SW480 (cell line): ENCODE measurements around the gene C2CD3.
"Not testable (repeated sequence)": the region's sequence is repeated elsewhere in the genome, so short reads cannot be mapped to it uniquely, and the experiment has no call there.

Experiments
- DNase-seq: peaks from one replicate; pipeline ENCODE4 v3.0.0-alpha.2; 2016; ENCODE audit warnings: low spot score

The C2CD3 gene

DNA sequence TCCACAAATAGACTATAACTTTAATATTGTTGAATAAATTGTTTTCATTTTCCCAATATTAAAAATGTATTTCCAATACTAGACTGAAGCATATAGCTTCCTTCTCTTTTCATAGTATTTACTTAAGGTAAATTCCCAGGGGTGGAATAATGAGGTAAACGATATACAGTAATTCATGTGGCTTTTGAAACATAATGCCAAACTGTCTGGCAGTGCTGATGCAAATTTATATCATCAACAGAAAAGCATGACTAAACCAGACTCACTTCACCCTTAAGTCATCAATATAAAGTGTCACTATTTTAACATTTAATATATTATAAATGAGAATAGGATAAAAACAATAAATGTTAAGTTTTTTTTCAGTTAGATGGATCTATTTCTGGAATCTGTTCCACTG lies 13.6 kb downstream of the C2CD3 start:
- DNase-seq = peak; percentile 47

DNA sequence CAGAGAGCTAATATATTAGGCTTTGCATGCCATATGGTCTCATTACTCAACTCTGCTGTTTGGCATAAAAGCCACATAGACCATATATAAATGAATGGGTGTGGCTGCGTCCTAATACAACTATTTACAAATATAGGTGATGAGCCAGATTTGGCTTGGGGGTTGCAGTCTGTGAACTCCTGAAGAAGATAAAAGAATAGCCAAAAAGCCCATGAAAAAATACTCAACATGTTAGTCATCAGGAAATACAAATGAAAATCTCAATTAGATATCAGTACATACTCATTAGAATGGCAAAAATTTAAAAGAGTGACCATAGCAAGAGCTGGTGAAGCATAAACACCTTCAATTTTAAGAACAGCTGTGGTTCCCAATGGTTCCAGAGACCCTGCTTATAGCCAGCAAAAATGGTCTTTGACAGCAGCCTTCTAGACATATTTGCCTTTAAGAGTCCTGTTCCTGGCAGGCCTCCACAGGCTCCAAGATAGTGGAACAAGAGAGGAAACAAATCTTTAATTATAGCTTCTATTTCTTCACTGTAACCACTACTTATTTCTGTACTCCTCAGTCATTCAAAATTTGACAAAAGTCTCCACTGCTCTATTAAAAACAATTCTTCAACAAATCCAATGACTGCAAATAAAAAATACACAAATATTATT lies 16.1 kb downstream of the C2CD3 start:
- peak; percentile 58 for DNase-seq

DNA sequence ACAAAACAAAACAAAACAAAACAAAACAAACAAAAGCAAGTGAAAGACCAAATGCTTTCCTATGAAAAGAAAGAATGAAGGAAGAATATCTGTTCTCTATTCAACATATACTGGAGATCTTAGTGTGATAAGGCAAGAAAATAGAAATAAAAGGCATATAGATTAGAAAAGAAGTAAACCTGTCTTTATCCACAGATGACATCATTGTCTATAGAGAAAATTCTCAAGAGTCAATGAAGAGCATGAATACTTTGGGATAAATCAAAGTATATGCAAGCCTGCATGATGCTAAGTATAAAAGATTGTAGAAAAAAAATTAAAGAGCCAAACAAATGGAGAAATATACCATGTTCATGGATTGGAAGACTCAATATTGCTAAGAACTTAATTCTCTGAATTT lies 17.6 kb downstream of the C2CD3 start:
- DNase-seq = no peak

DNA sequence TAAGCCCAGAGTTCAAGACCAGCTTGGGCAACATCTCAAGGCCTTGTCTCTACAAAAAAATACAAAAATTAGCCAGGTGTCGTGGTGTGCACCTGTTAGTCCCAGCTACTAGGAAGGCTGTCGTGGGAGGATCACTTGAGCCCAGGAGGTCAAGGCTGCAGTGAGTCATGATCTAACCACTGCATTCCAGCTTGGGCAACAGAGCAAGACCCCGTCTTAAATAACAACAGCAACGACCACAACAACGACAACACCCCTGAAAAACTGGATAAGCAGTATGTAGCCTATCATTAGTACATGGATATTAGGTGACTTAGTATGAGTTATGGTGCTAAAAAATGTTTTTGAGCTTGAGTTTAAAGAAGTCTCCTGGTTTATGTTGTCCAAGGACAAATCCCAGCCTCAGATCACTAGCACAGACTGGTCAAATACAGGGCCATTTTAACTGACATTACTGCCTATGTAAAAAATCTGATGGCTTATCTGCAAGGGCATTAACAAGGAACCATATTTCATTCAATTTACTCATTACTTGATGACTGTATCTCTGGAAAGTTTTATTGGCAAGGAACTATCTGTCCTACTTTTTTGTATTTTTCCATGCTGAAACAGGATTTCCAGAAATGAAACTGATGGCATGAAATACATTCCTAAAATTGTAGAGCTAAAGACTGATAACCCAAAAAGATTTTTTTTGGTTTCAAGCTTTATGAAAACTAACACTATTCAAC lies 23.4 kb downstream of the C2CD3 start:
- DNase-seq = peak; percentile 21

DNA sequence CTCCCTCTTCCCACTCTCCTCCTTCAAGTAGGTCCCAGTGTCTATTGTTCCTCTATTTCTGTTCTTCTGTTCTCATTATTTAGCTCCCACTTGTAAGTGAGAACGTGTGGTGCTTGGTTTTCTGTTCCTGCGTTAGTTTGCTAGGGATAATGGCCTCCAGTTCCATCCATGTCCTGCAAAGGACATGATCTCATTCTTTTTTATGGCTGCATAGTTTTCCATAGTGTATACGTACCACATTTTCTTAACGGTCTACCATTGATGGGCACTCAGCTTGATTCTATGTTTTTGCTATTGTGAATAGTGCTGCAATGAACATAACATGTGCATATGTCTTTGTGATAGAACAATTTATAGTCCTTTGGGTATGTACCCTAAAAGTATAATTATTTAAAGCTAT lies 26.2 kb downstream of the C2CD3 start:
- no peak for DNase-seq

DNA sequence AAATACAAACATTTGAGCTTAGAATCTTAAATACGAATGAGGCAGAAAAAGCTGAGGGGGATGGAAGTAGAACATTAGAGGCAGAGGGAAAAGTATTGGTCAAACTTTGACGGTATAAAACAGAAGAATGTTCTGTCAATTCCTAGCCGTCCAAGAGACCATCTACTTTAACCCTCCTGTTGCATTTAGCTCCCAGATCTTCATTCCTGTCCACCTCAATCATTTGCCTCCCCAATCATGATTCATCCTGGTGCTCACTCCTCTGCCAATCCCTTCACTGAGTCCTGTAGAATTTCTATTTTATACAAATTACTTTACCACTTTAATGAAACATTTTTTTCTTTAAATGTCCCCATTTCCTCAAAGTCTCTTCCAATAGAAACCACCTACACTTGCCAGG lies 28.2 kb downstream of the C2CD3 start:
- no peak for DNase-seq

DNA sequence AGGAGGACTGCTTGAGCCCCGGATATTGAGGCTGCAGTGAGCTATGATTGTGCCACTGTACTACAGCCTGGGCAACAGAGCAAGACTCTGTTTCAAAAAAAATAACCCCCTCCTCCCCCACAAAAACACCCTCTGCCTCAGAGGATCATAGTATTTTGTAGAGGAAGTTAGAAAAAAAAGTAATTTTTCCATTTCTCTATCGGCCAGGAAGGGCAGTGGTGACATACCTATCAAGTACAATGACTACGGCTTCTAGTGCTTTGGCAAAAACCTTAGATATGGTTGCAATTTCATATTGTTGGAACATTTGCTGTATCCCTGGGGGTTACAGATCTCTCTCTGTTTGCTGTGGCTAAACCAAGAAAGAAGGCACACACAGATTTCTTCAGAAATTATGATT lies 28.9 kb downstream of the C2CD3 start:
- no peak for DNase-seq

DNA sequence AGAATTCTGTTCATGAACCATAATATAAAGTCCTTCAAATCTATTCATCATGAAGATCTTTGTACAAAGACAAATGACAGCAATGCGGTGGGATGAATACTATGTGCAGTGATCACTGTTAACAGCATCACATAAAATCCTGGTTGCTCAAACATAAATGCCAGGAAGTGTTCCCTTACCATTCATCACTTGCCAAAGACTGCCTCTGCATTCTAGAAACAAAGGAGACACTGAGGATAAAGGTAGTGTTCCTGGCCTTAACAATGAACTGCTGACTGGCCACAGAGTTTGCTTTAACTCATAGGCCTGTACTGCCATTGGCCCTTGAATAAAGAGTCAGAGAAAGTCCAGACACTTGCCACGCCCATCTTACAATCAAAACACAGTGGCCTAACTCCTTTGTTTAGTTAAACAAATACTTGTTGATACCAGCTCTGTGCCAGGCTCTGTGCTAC lies 29.5 kb downstream of the C2CD3 start:
- DNase-seq = peak; percentile 29

DNA sequence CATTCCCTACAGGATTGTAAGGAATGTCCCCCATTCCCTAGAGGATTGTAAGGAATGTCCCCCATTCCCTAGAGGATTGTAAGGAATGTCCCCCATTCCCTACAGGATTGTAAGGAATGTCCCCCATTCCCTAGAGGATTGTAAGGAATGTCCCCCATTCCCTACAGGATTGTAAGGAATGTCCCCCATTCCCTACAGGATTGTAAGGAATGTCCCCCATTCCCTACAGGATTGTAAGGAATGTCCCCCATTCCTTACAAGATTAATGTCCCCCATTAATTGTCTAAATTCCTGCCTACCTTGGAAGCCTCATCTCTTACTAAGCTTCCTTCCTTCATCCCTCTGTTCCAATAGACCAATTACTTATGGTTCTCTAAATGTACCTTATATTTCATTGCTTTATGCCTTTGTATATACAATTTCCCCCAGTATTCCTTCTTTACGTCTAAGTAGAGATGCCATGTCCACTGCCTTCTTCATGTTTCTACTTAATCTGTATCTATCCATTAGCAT lies 30.8 kb downstream of the C2CD3 start:
- not testable (repeated sequence) for DNase-seq

DNA sequence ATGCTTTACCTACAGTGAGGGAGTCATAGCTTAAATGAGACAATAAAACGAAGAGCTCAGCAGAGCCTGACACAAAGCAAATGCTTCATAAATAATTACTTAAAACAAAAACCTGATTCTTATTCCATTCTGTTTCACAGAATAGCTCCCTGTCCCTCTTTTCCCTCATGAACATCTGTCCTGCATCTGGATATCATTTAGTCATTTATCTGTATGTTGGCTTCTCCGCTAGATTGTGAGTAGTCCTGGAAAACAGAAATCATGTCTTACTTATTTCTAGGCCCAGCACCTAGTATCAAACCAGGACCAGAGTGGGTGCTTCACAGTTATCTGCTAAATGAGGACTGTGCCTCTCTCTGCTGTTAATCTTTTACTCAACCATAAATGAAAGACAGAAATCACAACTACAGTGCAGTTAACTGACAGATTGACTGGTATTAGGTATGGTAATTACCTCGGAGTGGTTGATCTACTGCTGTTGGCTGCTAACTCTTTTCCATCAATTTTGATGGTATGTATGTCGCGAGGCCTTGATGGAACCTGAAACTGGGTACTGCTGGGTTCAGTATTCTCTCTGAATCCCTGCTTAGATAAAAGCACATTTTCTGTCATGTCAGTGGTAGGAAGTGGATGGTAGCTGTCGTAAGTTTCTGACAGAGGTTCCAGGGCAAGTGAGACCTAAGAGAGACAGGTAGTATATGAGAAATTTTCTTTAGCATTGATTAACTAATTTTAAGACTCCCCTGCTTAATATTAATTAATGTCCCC lies 31.5 kb downstream of the C2CD3 start:
- no peak for DNase-seq

DNA sequence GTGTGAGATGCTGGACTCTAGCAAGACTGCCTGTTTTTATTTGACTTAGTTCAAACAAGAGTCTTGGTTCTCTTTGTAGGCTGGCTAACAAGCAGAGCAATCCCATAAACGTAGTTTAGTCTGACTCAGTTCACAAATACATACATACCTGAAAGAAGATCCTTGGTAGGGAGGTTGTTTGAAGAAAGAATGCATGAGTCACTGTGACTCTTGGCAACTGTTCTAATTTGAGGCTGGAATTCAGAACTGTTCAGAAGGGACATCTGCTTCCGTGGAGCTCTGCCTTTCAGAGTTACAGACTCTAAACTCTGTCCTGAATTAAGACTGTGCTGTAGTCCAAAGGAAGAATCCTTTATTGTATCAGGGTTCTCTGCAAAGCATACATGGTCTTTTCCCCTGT lies 32.2 kb downstream of the C2CD3 start:
- DNase-seq = peak; percentile 89

DNA sequence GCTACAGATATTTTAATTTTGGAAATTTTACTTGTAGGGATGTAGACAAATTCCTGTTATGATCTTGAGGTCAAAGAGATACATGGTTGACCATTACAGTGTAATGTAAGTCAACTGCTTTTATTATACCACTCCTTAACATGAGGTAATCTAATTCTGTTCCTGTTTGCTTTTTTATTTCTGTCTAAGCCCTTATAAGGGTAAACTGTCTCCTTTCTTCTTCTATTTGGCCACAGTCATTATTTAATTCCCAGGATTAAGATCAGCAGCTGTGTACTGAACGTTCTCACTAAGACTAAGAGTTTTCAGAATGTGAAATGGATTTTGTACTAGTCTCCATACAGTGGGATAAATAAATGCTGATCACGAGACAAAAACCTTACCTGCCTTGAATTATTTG lies 32.8 kb downstream of the C2CD3 start:
- no peak for DNase-seq

DNA sequence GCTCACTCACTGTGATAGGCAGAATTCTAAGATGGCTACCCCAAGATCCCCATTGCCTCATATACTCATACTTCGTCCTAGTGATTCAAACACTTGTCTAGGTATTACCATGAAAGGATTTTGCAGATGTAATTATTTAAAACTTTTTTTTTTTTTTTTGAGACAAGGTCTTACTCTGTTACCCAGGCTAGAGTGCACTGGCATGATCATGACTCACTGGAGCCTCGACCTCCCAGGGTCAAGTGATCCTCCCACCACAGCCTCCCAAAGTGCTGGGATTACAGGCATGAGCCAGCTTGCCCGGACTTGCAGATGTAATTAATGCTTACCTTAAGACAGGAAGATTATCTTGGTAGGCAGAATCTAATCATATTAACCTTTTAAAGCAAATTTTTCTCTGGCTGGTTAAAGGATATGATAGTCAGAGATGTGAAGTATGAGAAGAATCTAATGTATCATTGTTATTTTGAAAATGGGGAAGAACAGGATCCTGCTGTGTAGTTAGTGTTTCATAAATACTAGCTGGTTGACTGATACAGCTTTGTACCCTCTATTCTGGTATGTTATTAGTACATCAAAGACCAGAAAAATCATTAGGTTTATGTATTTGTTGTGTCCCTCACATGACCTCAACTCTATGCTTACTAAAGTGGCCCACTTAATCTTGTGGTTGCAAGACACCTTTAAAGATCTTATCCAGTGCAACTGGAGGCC lies 35.5 kb downstream of the C2CD3 start:
- DNase-seq = no peak

DNA sequence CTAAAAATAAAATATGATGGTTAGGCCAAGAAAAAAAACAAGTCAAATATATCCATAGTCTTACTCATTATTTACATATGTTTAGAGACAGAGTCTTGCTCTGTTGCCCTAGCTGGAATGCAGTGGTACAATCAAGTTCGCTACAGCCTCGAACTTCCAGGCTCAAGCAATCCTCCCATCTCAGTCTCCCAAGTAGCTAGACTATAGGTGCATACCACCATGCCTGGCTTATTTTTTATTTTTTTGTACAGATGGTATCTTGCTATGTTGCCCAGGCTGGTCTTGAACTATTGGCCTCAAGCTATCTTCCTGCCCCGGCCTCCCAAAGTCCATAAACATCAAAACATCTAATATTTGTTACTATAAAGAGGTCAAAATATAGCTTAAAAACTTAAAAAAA lies 36.1 kb downstream of the C2CD3 start:
- DNase-seq = no peak

DNA sequence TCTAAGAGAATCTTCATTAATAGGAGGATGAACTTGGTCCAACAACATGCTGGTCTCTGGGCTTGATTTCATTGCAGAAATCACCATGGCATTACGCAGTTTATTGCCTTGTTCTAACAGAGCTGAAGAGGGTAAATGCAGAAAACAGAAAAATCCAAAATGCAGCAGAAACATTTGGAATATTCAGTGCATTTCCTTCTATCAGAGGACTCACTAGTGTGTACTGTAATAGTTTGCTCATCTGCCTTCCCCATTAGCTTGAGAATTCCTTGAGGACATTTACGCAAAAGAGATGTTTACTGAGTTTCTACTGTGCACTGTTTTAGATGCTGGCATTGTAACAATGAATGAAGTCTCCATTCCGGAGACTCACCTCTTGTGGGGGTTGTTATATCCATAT lies 37.4 kb downstream of the C2CD3 start:
- DNase-seq = no peak

DNA sequence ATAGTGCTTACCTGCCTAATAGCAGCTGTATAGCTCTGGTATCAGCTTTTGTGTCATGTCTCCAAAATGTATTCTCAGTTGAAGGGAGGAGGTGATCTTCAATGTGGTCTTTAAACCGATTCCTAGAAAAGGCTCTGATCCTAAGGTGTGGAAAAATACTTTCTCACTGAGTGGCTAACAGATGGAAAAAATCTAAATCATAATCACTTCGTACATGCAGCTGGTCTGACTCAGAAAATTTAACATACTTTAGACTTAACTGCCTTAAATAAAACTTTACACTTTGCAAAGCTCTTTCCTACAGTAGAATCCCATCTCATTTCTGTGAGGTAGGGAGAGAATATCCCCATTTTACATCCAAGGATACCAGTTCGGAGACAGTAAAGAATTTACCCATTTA lies 38.0 kb downstream of the C2CD3 start:
- DNase-seq = no peak

DNA sequence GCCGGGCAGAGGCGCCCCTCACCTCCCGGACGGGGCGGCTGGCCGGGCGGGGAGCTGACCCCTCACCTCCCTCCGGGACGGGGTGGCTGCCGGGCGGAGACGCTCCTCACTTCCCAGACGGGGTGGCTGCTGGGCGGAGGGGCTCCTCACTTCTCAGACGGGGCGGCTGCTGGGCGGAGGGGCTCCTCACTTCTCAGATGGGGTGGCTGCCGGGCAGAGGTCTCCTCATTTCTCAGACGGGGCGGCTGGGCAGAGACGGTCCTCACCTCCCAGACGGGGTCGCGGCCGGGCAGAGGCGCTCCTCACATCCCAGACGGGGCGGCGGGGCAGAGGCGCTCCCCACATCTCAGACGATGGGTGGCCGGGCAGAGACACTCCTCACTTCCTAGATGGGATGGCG lies 41.7 kb downstream of the C2CD3 start:
- DNase-seq = not testable (repeated sequence)

DNA sequence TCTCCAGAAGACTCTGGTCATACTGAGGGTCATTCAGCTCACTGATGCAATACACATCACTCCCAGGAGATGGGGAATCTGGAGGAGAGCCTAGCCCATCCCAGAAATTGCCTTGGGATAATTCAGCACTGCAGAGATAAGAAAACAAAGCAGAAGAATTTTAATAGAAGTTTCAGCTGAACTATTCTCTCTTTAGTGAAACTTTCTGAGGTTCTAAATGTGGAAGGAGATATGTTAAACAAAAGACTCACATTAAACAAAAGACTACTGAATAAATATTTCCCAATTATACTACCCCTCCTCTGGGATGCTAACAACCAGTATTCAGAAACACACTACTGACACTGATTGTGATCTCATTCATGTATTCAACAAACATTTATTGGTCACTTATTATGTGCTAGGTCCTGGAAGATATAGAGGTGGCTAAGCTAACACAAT lies 47.8 kb downstream of the C2CD3 start:
- DNase-seq = no peak

DNA sequence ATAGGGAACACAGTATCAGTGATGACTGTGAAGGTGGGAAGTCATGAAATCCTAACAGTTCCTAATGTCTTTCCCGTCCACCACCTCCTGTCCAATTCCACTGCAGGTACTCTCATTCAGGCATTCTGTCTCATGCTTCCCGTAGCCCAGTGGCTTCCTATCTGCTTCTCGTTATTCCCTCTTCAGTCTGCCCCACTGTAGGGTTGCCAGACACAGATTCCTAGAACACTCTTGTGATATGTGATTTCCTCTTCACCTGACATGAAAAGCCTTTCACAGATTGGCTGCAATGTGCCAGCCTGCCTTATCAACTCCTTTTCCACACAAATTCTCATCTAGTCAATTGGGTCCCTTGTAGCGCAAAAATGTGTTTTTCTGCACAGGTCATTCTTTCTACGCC lies 49.0 kb downstream of the C2CD3 start:
- DNase-seq = no peak

DNA sequence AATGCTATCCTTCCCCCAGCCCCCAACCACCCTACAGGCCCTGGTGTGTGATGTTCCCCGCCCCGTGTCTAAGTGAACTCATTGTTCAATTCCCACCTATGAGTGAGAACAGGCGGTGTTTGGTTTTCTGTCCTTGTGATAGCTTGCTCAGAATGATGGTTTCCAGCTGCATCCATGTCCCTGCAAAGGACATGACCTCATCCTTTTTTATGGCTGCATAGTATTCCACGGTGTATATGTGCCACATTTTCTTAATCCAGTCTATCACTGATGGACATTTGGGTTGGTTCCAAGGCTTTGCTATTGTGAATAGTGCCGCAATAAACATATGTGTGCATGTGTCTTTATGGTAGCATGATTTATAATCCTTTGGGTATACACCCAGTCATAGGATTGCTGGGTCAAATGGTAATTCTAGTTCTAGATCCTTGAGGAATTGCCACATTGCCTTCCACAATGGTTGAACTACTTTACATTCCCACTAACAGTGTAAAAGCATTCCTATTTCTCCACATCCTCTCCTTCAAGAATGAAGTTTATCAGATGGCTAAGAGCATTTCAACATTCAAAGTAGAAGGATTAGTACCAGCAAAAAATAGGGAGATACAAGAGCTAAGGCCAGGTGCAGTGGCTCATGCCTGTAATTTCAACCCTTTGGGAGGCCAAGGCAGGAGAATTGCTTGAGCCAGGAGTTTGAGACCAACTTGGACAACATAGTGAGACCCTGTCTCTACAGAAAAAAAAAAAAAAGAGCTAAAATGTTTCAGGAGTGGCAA lies 50.4 kb downstream of the C2CD3 start:
- DNase-seq = not testable (repeated sequence)

DNA sequence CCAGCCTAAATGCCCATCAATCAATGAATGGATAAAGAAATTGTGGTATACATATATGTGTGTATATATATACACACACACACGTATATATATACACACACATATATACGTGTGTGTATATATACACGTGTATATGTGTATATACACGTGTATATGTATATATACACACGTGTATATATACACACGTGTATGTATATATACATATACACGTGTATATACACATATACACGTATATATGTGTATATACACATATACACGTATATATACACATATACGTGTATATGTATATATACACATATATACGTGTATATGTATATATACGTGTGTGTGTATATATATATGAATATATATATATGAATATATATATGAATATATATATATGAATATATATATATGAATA lies 54.1 kb downstream of the C2CD3 start:
- no peak for DNase-seq
